PFSK-1 (cell line): Measurements from ENCODE around the gene FDXACB1.

Source experiments
- POLR2AphosphoS5 ChIP-seq: IDR thresholded peaks from 2 replicates; pipeline ENCODE4 v1.6.1; 2012; ENCODE audit warnings: low read depth, mild to moderate bottlenecking, control low read depth, low read length, moderate library complexity
- TAF1 ChIP-seq: IDR thresholded peaks from 2 replicates; pipeline ENCODE4 v1.6.1; 2012; ENCODE audit warnings: low read length, control low read depth, borderline replicate concordance; ENCODE audit not compliant: insufficient read depth

- TF ChIP-seq TAF1 (no peak), POLR2AphosphoS5 (no peak)
Observed at GRCh38 chr11:111910676-111911562, 32.0 kb upstream of the FDXACB1 start.
